Glutamatergic neuron (in vitro differentiated cells): ENCODE measurements around the gene CDH24. TPM values are rescaled to one million over a fixed set of nuclear protein-coding genes. Genes with fewer than 3 reads are reported as not detected.
A peak's percentile ranks its signal among the peaks of the same experiment; 100 is the strongest.
"Not testable (repeated sequence)": the region's sequence is repeated elsewhere in the genome, so short reads cannot be mapped to it uniquely, and the experiment has no call there.

ENCODE experiments used
- DNase-seq: peaks from one replicate; pipeline ENCODE4 v3.0.0; 2022
- H3K27ac Mint-ChIP-seq: one replicate; pipeline ENCODE4 v1.8.0; 2020; ENCODE audit warnings: mild to moderate bottlenecking, mixed read lengths, inconsistent platforms; ENCODE audit not compliant: unreplicated experiment
- H3K27me3 Mint-ChIP-seq: one replicate; pipeline ENCODE4 v1.8.0; 2020; ENCODE audit warnings: mild to moderate bottlenecking, moderate library complexity, mixed read lengths, inconsistent platforms; ENCODE audit not compliant: unreplicated experiment
- H3K36me3 Mint-ChIP-seq: one replicate; pipeline ENCODE4 v1.8.0; 2020; ENCODE audit warnings: mild to moderate bottlenecking, mixed read lengths, inconsistent platforms; ENCODE audit not compliant: unreplicated experiment
- H3K4me1 Mint-ChIP-seq: one replicate; pipeline ENCODE4 v1.8.0; 2020; ENCODE audit warnings: mild to moderate bottlenecking, low read depth, mixed read lengths, inconsistent platforms; ENCODE audit not compliant: unreplicated experiment
- H3K4me3 Mint-ChIP-seq: one replicate; pipeline ENCODE4 v1.8.0; 2020; ENCODE audit warnings: mild to moderate bottlenecking, mixed read lengths, inconsistent platforms; ENCODE audit not compliant: unreplicated experiment
- H3K9me3 Mint-ChIP-seq: one replicate; pipeline ENCODE4 v1.8.0; 2020; ENCODE audit warnings: mild to moderate bottlenecking, moderate library complexity, mixed read lengths, inconsistent platforms; ENCODE audit not compliant: unreplicated experiment
- CTCF ChIP-seq: fragments of 200-600 bp; sonication (generic); IDR thresholded peaks from one replicate; pipeline ENCODE4 v1.5.0; 2021; ENCODE audit not compliant: partially characterized antibody, unreplicated experiment
- total RNA-seq: library from RNA; stranded (reverse); fragmentation: NEBNext Ultra II Directional; extraction: Animal tissue kit (Norgen Biotek cat#: 25700); gene quantifications from one replicate; pipeline ENCODE4 v1.2.1, GENCODE V29; 2021; ENCODE audit not compliant: unreplicated experiment

Gene CDH24
- total RNA-seq, 1 donor from 2014 or later, result 164 TPM

- Mint-ChIP-seq H3K27ac (peak overlapping the region; percentile 99), H3K4me3 (peak overlapping the region; percentile 97), H3K9me3 (peaks cover 8% of the 10 kb centered on the region), H3K36me3 (no peaks in the 10 kb centered on the region), H3K4me1 (peaks cover 21% of the 10 kb centered on the region), H3K27me3 (peaks cover 7% of the 10 kb centered on the region)
- DNase-seq, result no peak
- no peak for TF ChIP-seq CTCF
Observed at GRCh38 chr14:23006188-23006534, 51.2 kb downstream of the CDH24 start.

- no peak for DNase-seq
- H3K4me1 Mint-ChIP-seq, result peaks cover 21% of the 10 kb centered on the region
- H3K36me3 Mint-ChIP-seq, result no peaks in the 10 kb centered on the region
- H3K9me3 Mint-ChIP-seq, result peaks cover 8% of the 10 kb centered on the region
- peak overlapping the region; percentile 97 for H3K4me3 Mint-ChIP-seq
- H3K27ac Mint-ChIP-seq, result peak overlapping the region; percentile 99
- peaks cover 6% of the 10 kb centered on the region for H3K27me3 Mint-ChIP-seq
- no peak for TF ChIP-seq CTCF
Observed at GRCh38 chr14:23005451-23006187, 51.7 kb downstream of the CDH24 start.

- DNase-seq, H3K4me3 Mint-ChIP-seq, H3K36me3 Mint-ChIP-seq, H3K27ac Mint-ChIP-seq, H3K9me3 Mint-ChIP-seq, H3K27me3 Mint-ChIP-seq: not testable (repeated sequence)
- H3K4me1 Mint-ChIP-seq, result peaks cover 23% of the 10 kb centered on the region
Observed at GRCh38 chr14:23004274-23004673, 53.0 kb downstream of the CDH24 start.

GRCh38 chr14:23002592-23002991 is 54.7 kb downstream of the CDH24 start:
- Mint-ChIP-seq H3K27me3 (no peaks in the 10 kb centered on the region), H3K4me1 (peaks cover 23% of the 10 kb centered on the region), H3K27ac (no peak overlapping the region), H3K36me3 (no peaks in the 10 kb centered on the region), H3K9me3 (peaks cover 4% of the 10 kb centered on the region), H3K4me3 (no peak overlapping the region)
- TF ChIP-seq CTCF, result no peak
- DNase-seq, result no peak

GRCh38 chr14:23000860-23001259 is 56.5 kb downstream of the CDH24 start:
- Mint-ChIP-seq H3K27me3 (no peaks in the 10 kb centered on the region), H3K4me3 (no peak overlapping the region), H3K36me3 (no peaks in the 10 kb centered on the region), H3K4me1 (peaks cover 19% of the 10 kb centered on the region), H3K27ac (no peak overlapping the region), H3K9me3 (no peaks in the 10 kb centered on the region)
- no peak for TF ChIP-seq CTCF
- DNase-seq, result no peak
